HG02885 (cell line): ENCODE results near the gene AGBL1.

Experiments used
- ATAC-seq: cut with Tn5 transposase; IDR thresholded peaks from one replicate; pipeline ENCODE4 v1.9.1; 2021; ENCODE audit warnings: mild to moderate bottlenecking; ENCODE audit not compliant: unreplicated experiment, poor library complexity

Gene AGBL1

GRCh38 chr15:86557018-86557550 lies 477.4 kb downstream of the AGBL1 start:
- no peak for ATAC-seq

- ATAC-seq, result no peak
Observed at GRCh38 chr15:86558252-86558651, 478.6 kb downstream of the AGBL1 start.

GRCh38 chr15:86558686-86559085 lies 479.0 kb downstream of the AGBL1 start:
- no peak for ATAC-seq

GRCh38 chr15:86568378-86568777 lies 488.7 kb downstream of the AGBL1 start:
- no peak for ATAC-seq

- no peak for ATAC-seq
Observed at GRCh38 chr15:86570738-86571137, 491.1 kb downstream of the AGBL1 start.

GRCh38 chr15:86571873-86572272 lies 492.2 kb downstream of the AGBL1 start:
- ATAC-seq, result no peak

GRCh38 chr15:86572368-86572841 lies 492.7 kb downstream of the AGBL1 start:
- ATAC-seq, result no peak

- no peak for ATAC-seq
Observed at GRCh38 chr15:86573476-86573875, 493.8 kb downstream of the AGBL1 start.

GRCh38 chr15:86588413-86588812 lies 508.7 kb downstream of the AGBL1 start:
- ATAC-seq, result no peak

GRCh38 chr15:86590461-86590860 lies 510.8 kb downstream of the AGBL1 start:
- ATAC-seq, result no peak

GRCh38 chr15:86591158-86591557 lies 511.5 kb downstream of the AGBL1 start:
- no peak for ATAC-seq

- ATAC-seq, result no peak
Observed at GRCh38 chr15:86591994-86592735, 512.5 kb downstream of the AGBL1 start.

GRCh38 chr15:86595741-86596140 lies 516.1 kb downstream of the AGBL1 start:
- ATAC-seq, result no peak

- ATAC-seq, result no peak
Observed at GRCh38 chr15:86603466-86603865, 523.8 kb downstream of the AGBL1 start.

GRCh38 chr15:86608461-86609205 lies 529.0 kb downstream of the AGBL1 start:
- ATAC-seq, result no peak

GRCh38 chr15:86609275-86609674 lies 529.6 kb downstream of the AGBL1 start:
- ATAC-seq, result no peak

GRCh38 chr15:86610038-86610437 lies 530.4 kb downstream of the AGBL1 start:
- no peak for ATAC-seq

- ATAC-seq, result no peak
Observed at GRCh38 chr15:86611417-86612040, 531.9 kb downstream of the AGBL1 start.

- no peak for ATAC-seq
Observed at GRCh38 chr15:86615411-86615810, 535.7 kb downstream of the AGBL1 start.

GRCh38 chr15:86615816-86616215 lies 536.1 kb downstream of the AGBL1 start:
- no peak for ATAC-seq

GRCh38 chr15:86616771-86617170 lies 537.1 kb downstream of the AGBL1 start:
- no peak for ATAC-seq
